WERI-Rb-1 (cell line): Measurements from ENCODE around the gene ZBED4.

Source experiments
- DNase-seq: peaks from one replicate; pipeline ENCODE4 v3.0.0-alpha.2; 2020
- H3K27ac ChIP-seq: fragments of 250-450 bp; sonication (Bioruptor Pico); 2 replicates; pipeline ENCODE4 v1.5.1; 2020; ENCODE audit warnings: mild to moderate bottlenecking, moderate library complexity
- H3K27me3 ChIP-seq: fragments of 250-450 bp; sonication (Bioruptor Pico); 2 replicates; pipeline ENCODE4 v1.5.1; 2021; ENCODE audit warnings: mild to moderate bottlenecking, low read depth, moderate library complexity; ENCODE audit not compliant: insufficient read depth, severe bottlenecking
- H3K36me3 ChIP-seq: fragments of 250-450 bp; sonication (Bioruptor Pico); 2 replicates; pipeline ENCODE4 v1.5.1; 2020; ENCODE audit warnings: mild to moderate bottlenecking, moderate library complexity
- H3K4me3 ChIP-seq: 2 replicates; pipeline ENCODE4 v1.5.1; 2011; ENCODE audit warnings: low read depth, mild to moderate bottlenecking, control low read depth, low read length
- H3K9me3 ChIP-seq: fragments of 250-450 bp; sonication (Bioruptor Pico); 2 replicates; pipeline ENCODE4 v1.5.1; 2021; ENCODE audit warnings: mild to moderate bottlenecking, moderate library complexity; ENCODE audit not compliant: severe bottlenecking
- TF ChIP-seq, protein P1 (sequence below): IDR thresholded peaks from 2 replicates; pipeline ENCODE4 v1.5.1; 2011; ENCODE audit warnings: low read depth, mild to moderate bottlenecking, control low read depth, inconsistent platforms, low read length

ZBED4 gene

DNA sequence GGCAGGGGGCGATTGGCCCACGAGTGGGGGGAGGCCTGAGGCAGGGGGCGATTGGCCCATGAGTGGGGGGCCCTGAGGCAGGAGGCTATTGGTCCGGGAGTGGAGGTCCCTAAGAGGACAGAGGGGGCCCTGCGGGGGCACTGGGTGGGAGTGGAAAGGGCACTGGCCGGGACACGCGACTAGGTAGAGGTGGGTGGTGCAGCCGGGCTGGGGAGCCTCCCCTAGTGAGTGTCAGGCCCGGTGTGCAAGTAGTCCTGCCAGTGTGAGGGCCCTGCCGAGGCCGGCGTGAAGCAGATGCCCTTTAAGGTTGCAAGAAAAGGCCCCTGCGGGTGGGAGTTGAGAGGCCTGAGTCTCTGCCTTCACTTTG lies 25.1 kb upstream of the ZBED4 start:
- no peaks in the 10 kb centered on the region for H3K27me3 ChIP-seq
- peaks cover 28% of the 10 kb centered on the region for H3K9me3 ChIP-seq
- H3K27ac ChIP-seq: no peak overlapping the region
- TF ChIP-seq, protein P1, sequence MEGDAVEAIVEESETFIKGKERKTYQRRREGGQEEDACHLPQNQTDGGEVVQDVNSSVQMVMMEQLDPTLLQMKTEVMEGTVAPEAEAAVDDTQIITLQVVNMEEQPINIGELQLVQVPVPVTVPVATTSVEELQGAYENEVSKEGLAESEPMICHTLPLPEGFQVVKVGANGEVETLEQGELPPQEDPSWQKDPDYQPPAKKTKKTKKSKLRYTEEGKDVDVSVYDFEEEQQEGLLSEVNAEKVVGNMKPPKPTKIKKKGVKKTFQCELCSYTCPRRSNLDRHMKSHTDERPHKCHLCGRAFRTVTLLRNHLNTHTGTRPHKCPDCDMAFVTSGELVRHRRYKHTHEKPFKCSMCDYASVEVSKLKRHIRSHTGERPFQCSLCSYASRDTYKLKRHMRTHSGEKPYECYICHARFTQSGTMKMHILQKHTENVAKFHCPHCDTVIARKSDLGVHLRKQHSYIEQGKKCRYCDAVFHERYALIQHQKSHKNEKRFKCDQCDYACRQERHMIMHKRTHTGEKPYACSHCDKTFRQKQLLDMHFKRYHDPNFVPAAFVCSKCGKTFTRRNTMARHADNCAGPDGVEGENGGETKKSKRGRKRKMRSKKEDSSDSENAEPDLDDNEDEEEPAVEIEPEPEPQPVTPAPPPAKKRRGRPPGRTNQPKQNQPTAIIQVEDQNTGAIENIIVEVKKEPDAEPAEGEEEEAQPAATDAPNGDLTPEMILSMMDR: no peak
- no peak for DNase-seq
- H3K36me3 ChIP-seq: peaks cover 20% of the 10 kb centered on the region
- H3K4me3 ChIP-seq: no peak overlapping the region

DNA sequence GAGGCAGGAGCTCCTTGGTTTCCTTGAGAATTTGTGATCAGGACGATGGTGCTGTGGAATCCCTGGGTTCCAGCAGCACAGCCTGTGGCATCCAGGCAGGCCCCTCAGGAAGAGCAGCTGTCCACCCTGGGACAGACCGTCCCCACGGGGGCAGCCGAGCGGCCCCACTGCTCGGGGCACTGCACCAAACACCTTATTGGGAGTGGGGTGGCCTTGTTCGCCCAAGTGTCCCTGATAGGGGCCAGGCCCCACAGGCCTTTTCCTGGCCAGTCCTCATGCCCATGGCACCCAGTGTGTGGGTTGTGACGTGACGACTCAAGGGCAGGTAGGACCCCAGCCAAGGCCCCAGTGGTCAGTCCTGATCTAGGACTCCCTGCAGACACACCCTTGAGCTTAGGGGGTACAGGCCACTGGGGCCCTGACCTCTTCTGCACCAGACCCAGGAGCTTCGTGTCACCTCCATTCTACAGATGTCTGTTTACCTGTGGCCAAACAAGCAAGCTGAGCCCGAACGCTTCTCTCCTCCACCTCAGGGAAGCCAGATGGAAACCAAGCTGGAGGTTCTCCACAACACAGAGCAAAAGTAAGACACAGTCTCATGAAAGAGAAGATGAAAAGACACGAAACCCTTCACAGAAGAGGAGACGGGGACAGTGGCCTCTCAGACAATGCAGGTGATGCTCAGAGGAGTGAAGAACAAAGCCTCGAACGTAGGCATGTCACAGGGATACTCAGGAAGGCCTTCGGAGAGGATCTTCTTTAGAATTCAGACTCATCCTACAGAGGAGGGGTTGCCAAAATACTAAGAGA lies 24.4 kb upstream of the ZBED4 start:
- Histone ChIP-seq H3K9me3 (peaks cover 28% of the 10 kb centered on the region), H3K27me3 (no peaks in the 10 kb centered on the region), H3K4me3 (no peak overlapping the region), H3K27ac (no peak overlapping the region), H3K36me3 (peaks cover 14% of the 10 kb centered on the region)
- TF ChIP-seq, protein P1: no peak
- DNase-seq: no peak

DNA sequence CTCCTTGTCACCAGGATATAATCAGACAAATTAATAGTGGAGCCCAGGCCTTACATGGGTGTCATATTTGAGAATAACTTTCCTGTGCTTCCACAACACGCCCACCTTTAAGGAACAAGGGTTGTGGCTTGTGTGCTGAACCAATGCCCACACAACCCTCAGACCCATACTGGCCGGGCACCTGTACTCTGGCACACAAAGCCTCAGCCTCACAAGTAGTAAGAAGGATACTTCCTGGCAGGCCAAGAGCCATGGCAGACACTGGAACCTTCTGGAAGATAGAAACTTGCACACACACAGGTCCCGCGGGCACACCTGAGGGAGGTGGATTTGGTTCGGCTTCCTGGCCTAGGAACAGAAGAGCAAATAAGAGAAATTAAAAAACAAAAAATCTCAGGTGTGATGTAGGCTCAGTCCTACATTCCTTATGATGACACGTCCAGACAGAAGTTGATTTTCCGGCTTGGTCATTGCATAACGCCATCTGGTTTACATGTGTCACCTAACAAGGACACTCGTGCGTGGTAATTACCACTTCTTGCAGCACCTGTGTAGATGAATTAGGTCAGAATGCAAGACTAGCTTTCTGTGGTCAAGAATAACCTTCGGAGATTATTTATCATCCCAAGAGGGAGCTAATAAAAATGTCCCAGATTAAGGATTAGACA lies 20.2 kb upstream of the ZBED4 start:
- DNase-seq: no peak
- peaks cover 28% of the 10 kb centered on the region for H3K9me3 ChIP-seq
- no peaks in the 10 kb centered on the region for H3K27me3 ChIP-seq
- TF ChIP-seq, protein P1: no peak
- no peak overlapping the region for H3K27ac ChIP-seq
- no peak overlapping the region for H3K4me3 ChIP-seq
- no peaks in the 10 kb centered on the region for H3K36me3 ChIP-seq

DNA sequence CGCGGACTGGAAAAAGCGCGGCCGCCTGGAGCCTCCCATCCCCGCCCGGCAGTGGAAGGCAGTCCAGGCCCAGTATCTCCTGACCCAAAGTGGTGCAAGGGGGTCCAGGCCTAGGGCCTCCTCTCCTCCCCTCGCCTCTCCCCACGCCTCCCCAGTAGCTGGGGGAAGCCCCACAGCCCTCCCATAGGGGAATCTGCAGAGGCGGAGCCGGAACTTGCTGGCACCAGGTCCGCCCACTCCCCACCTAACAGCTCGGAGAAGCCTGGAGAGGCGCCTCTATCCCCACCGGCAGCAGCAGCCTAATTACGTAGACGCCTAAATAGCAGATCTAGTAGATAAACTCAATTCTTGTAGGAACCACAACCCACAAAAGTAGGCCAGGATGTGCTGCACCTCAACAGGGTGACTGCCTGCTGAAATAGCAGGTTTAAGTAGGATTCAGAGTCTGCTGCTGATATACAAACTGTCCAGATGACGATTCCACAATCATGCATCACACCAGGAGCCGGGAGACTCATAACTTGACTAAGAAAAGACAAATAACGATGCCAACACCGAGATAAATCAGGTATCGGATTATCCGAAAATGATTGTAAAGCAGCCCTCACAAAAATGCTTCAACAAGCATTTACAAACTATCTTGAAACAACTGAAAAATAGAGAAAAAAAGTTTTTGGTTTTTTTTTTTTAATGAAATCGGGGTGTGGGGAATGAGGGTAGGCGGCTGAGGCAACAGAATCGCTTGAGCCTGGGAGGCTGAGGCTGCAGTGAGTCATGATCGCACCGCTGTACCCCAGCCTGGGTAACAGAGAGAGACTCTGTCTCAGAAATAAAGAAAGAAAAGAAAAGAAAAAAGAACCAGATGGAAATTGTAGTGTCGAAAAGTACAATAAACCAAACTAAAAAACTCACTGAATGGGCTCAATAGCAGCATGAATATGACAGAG lies 14.6 kb upstream of the ZBED4 start:
- H3K36me3 ChIP-seq: no peaks in the 10 kb centered on the region
- no peak overlapping the region for H3K27ac ChIP-seq
- TF ChIP-seq, protein P1: no peak
- no peak overlapping the region for H3K4me3 ChIP-seq
- DNase-seq: no peak
- no peaks in the 10 kb centered on the region for H3K9me3 ChIP-seq
- H3K27me3 ChIP-seq: no peaks in the 10 kb centered on the region

DNA sequence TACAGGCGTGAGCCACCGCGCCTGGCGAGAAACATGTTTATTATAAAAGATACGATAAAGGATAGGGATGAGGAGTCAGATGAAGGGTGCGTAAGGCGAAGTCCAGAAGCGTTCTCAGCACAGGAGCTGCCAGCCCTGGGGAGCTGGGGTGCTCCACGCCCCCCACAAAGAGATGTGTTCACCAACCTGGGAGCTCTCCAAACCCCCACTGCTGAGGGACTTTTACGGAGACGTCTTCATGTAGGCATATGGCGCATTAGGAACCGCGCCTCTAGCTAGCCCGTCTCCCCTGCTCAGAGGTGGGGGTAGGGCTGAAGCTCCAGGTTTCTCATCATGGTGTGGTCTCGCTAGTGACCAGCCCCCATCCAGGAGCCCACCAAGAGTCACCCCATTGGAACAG lies 8.4 kb upstream of the ZBED4 start:
- no peaks in the 10 kb centered on the region for H3K9me3 ChIP-seq
- H3K27me3 ChIP-seq: no peaks in the 10 kb centered on the region
- H3K4me3 ChIP-seq: no peak overlapping the region
- TF ChIP-seq, protein P1: no peak
- no peak for DNase-seq
- no peaks in the 10 kb centered on the region for H3K36me3 ChIP-seq
- no peak overlapping the region for H3K27ac ChIP-seq
